ENCODE results near the gene DDX59. TPM values are rescaled to one million over a fixed set of nuclear protein-coding genes. Genes with fewer than 3 reads are reported as not detected.

The DDX59 gene
- total and polyA plus RNA-seq, 10 of the 15 experiments (the other 5 are each of a cell fraction or from before 2014, with no cell fraction given): 17.3 to 42.1 (median 23.6) TPM

- whole genome bisulfite sequencing (ENCODE audit: insufficient coverage, insufficient replicate concordance, low lambda C conversion rate, missing lambda C conversion rate): 95% methylated on average over 4 of the region's 4 CpGs
- no peak overlapping the region for H3K27ac ChIP-seq (ENCODE audit: control insufficient read depth, insufficient read depth)
- DNase-seq (ENCODE audit: low read depth, low spot score) (no peak), FAIRE-seq (no peak), ATAC-seq (no peak)
- ChIA-PET CTCF (interaction anchor here (2.6 kb wide), 1 partner anchor 54 kb away, joined by 11 read pairs; no protein-coding TSS in a partner anchor), POLR2A (interaction anchor here (0.8 kb wide), 1 partner anchor 19 kb away, joined by 3 read pairs; no protein-coding TSS in a partner anchor), RAD21 (ENCODE audit: unreplicated experiment) (interaction anchor here (0.8 to 8.7 kb wide), 2 partner anchors 50 to 77 kb away, joined by 3 to 175 read pairs; partner anchors contain the start of gene KIF14), SMC1A (ENCODE audit: uncharacterized antibody, unreplicated experiment) (interaction anchor here (1.3 to 1.6 kb wide), 2 partner anchors 100 to 117 kb away, joined by 4 to 5 read pairs; no protein-coding TSS in a partner anchor)
- no TSS peak for BruUV-seq (replicated peaks)
- H3K9me3 ChIP-seq (replicated peaks; ENCODE audit: control insufficient read depth, insufficient read depth, low read length): no peaks in the 10 kb centered on the region
- H3K9ac ChIP-seq (ENCODE audit: control insufficient read depth, insufficient read depth, low read length): no peak overlapping the region
- H3K4me3 ChIP-seq: no peak overlapping the region
- H4K20me1 ChIP-seq (ENCODE audit: control insufficient read depth, insufficient read depth): no peaks in the 10 kb centered on the region
- H3K4me1 ChIP-seq (ENCODE audit: control insufficient read depth, insufficient read depth, low read length): no peaks in the 10 kb centered on the region
- TF ChIP-seq MTA2 (IDR thresholded peaks at IDR 0.05; ENCODE audit: low read depth) (no peak), ZZZ3 (IDR thresholded peaks at IDR 0.05; ENCODE audit: control insufficient read depth, insufficient read length, low read depth) (no peak), ZNF24 (IDR thresholded peaks at IDR 0.05) (no peak), BCL11A (IDR thresholded peaks at IDR 0.05; ENCODE audit: low read depth, low read length) (no peak), SMAD5 (IDR thresholded peaks at IDR 0.05; ENCODE audit: low read depth) (no peak), FOXM1 (IDR thresholded peaks at IDR 0.05; ENCODE audit: low read depth, low read length) (no peak), NFYB (IDR thresholded peaks at IDR 0.05; ENCODE audit: insufficient read depth, low read depth, low read length) (no peak), SUZ12 (IDR thresholded peaks at IDR 0.05; ENCODE audit: unreplicated experiment) (no peak), TARDBP (IDR thresholded peaks at IDR 0.05; ENCODE audit: borderline replicate concordance) (no peak), CTCF (IDR thresholded peaks at IDR 0.05 in 2 of 3, conservative IDR thresholded peaks at IDR 0.05 in 1 of 3; ENCODE audit: control insufficient read depth in 2 of 3, extremely low read depth in 1 of 3, insufficient read depth in 1 of 3, low read depth in 3 of 3, low read length in 3 of 3) (no peak), ZBTB40 (IDR thresholded peaks at IDR 0.05; ENCODE audit: borderline replicate concordance) (no peak), NKRF (conservative IDR thresholded peaks at IDR 0.05) (no peak), USF2 (IDR thresholded peaks at IDR 0.05; ENCODE audit: borderline replicate concordance, low read depth, low read length) (no peak), EP300 (IDR thresholded peaks at IDR 0.05; ENCODE audit: borderline replicate concordance in 1 of 2, control insufficient read depth in 1 of 2, low read depth in 2 of 2, low read length in 2 of 2) (no peak)
- H3K79me2 ChIP-seq (ENCODE audit: control insufficient read depth, insufficient read depth, low read length): peaks cover 5% of the 10 kb centered on the region
- H3K4me2 ChIP-seq (ENCODE audit: control insufficient read depth, insufficient read depth): no peak overlapping the region
- in situ Hi-C loops (cut with MboI): no loop called here
- H3K36me3 ChIP-seq (ENCODE audit: control insufficient read depth in 2 of 2, insufficient read depth in 2 of 2, low read length in 1 of 2): no peaks in the 10 kb centered on the region
- intact Hi-C loops (cut with micrococcal nuclease; ENCODE audit: unreplicated experiment): no loop called here
- no peaks in the 10 kb centered on the region for H3K27me3 ChIP-seq (replicated peaks in 1 of 2; ENCODE audit: control insufficient read depth in 2 of 2, insufficient read depth in 2 of 2, low read length in 1 of 2)
- H2AFZ ChIP-seq (ENCODE audit: control insufficient read depth, low read depth, low read length): no peak overlapping the region
These were observed 5.8 kb upstream of the DDX59 start for GRCh38 chr1:200675588-200675852.

Data from GM12878 (cell line).